Retinal pigment epithelial cell (primary cell): ENCODE data around the gene CCNF.

Experiments used
- DNase-seq: peaks from one replicate; pipeline ENCODE4 v3.0.0-alpha.2; 2010; ENCODE audit warnings: low read depth
- H3K4me3 ChIP-seq: 2 replicates; pipeline ENCODE4 v1.5.1; 2011; ENCODE audit warnings: mild to moderate bottlenecking, low read length, control low read depth, moderate library complexity
- TF ChIP-seq, protein P1 (sequence below): conservative IDR thresholded peaks from 2 replicates; pipeline ENCODE4 v1.5.1; 2011; ENCODE audit warnings: low read depth, low read length, control low read depth, inconsistent platforms

CCNF gene

DNA sequence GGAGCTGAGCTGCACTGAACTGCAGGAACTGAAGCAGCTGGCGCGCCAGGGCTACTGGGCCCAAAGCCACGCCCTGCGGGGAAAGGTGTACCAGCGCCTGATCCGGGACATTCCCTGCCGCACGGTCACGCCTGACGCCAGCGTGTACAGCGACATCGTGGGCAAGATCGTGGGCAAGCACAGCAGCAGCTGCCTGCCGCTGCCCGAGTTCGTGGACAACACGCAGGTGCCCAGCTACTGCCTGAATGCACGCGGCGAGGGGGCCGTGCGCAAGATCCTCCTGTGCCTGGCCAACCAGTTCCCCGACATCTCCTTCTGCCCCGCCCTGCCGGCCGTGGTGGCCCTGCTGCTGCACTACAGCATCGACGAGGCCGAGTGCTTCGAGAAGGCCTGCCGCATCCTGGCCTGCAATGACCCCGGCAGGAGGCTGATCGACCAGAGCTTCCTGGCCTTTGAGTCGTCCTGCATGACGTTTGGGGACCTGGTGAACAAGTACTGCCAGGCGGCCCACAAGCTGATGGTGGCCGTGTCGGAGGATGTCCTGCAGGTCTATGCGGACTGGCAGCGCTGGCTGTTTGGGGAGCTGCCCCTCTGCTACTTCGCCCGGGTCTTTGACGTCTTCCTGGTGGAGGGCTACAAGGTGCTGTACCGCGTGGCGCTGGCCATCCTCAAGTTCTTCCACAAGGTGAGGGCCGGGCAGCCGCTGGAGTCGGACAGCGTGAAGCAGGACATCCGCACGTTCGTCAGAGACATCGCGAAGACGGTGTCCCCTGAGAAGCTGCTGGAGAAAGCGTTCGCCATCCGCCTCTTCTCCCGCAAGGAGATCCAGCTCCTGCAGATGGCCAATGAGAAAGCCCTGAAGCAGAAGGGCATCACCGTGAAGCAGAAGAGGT, 67.2 kb downstream of the CCNF start:
- no peak overlapping the region for H3K4me3 ChIP-seq
- no peak for DNase-seq
- TF ChIP-seq, protein P1, sequence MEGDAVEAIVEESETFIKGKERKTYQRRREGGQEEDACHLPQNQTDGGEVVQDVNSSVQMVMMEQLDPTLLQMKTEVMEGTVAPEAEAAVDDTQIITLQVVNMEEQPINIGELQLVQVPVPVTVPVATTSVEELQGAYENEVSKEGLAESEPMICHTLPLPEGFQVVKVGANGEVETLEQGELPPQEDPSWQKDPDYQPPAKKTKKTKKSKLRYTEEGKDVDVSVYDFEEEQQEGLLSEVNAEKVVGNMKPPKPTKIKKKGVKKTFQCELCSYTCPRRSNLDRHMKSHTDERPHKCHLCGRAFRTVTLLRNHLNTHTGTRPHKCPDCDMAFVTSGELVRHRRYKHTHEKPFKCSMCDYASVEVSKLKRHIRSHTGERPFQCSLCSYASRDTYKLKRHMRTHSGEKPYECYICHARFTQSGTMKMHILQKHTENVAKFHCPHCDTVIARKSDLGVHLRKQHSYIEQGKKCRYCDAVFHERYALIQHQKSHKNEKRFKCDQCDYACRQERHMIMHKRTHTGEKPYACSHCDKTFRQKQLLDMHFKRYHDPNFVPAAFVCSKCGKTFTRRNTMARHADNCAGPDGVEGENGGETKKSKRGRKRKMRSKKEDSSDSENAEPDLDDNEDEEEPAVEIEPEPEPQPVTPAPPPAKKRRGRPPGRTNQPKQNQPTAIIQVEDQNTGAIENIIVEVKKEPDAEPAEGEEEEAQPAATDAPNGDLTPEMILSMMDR: no peak

DNA sequence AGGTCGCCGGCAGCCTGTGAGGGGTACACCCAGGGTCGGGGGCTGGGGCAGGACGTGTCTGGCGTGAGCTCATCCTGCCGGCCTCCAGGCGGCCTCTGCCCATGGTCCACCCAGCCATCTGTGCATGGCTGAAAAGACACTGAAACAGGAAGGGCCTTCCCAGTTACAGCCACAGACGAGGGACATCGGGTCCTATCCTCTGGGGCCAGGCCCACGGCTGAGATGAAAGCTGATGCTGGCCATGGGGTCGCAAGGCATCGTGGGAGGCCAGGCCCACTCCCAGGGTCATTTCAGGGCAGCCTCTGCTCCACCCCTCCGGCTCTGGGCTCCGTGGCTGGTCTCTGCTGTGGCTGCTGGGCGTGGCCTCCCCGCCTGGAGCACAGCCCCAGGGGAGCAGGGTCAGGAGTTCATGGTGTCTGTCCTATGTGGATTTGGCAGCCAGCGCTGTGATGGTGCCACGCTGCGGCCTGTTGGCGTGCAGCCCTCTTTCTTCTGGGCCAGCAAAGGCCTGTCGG, 67.9 kb downstream of the CCNF start:
- H3K4me3 ChIP-seq: no peak overlapping the region
- TF ChIP-seq, protein P1: no peak
- DNase-seq: no peak

DNA sequence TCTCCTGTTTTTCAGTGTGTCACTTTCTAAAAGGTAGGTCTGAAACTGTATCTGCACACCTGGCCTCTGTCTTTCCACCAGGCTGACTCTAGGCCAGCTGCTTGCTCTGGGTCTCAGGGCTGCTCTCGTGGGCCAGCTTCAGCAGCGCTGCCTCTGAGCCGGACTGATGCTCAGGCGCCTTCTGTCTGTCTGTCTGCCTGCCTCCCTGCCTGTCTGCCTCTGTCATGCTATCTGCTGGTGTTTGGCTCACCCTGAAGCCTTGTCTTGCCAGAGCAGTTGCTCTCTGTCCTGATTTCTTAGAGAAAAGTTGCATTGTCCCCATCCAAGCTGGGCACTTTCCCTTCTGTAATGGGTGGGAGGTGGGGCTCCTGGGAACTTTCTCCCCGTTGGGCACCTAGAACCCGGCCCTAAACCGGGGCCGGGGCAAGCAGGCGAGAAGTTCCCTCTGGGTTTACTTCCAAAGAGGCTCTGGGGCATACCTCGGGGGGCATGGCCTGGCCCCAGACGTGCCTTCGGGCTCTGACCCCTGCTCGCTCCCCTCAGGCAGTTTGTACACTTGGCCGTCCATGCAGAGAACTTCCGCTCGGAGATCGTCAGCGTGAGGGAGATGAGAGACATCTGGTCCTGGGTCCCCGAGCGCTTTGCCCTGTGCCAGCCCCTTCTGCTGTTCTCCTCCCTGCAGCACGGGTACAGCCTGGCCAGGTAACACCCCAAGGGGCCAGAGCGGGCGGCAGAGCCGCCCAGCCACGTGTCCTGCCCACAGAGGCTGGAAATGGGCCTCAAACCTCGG, 68.6 kb downstream of the CCNF start:
- TF ChIP-seq, protein P1: no peak
- H3K4me3 ChIP-seq: no peak overlapping the region
- no peak for DNase-seq

DNA sequence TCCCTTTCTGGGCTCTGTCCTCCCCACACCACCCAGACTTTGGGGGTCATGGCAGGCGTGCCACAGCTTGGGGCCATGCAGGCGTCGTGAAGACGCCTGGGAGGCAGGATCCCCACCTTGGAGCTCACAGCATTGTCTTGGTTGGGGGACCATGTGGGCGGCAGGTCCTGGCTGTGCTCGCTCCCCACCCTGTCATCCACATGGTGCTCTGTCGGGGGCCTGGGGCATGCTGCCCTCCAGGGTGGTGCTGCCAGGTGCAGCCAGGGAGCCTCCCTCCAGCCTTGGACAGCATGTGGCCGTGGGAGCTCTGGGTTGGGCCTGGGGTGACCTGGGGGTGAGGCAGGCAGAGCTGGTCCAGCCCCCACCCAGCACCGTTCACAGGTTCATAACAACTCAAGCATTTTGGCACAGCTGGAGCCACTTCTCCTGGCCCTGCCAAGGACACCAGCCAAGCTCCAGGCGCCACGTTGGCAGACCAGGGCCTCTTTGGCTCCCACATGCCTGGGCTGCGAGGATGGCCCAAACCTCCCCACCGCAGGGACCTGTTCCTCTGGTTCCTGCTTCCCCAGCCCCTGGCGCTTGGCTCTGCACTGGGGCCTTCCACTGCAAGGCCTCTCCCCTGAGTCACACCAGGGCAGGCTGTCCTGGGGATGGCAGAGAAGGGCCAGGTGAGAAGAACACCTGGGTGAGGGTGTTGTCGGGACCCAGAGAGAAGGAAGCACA, 69.4 kb downstream of the CCNF start:
- H3K4me3 ChIP-seq: no peak overlapping the region
- DNase-seq: no peak
- TF ChIP-seq, protein P1: no peak

DNA sequence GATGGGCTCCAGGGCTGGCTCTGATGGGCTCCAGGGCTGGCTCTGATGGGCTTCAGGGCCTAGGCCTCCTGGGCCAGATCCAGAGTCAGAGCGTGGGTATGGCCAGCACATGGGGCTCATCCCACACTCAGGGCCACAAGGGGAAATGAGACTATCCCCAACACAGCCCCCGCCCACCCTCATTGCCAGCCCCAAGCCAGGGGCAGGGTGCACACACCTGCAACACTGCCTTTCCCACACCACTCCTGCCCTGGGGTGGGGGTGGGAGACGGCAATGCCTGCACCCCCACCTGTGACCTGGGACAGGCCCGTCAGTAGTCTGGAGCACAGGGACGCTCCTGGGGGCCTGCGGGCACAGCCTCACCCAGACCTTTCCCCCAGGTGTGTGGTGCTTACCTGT, 70.2 kb downstream of the CCNF start:
- TF ChIP-seq, protein P1: no peak
- H3K4me3 ChIP-seq: no peak overlapping the region
- DNase-seq: no peak

DNA sequence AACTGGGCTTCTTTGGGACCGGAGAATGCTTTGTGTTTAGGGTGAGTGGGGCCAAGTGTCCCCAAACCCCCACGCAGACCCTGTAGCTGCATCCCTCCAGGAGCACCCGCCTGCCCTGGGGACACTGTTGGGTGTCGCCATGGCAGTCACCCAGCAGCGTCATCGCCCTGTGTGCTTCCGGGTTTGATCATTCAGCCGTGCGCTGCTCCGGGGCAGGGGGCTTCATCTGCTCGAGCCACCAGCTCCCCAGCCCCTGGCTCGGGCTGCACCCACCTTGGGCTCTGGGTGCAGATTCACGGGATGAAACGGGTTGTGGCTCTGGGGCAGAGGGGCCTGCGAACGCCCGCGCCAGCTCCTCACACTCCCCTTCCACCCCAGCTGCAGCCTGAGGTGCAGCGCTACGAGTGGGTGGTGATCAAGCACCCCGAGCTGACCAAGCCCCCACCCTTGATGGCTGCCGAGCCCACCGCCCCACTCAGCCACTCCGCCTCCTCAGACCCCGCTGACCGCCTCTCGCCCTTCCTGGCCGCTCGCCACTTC, 70.7 kb downstream of the CCNF start:
- DNase-seq: no peak
- no peak overlapping the region for H3K4me3 ChIP-seq
- TF ChIP-seq, protein P1: no peak
